COLO829 (cell line): Measurements from ENCODE around the gene PPP2R5A.
"Not testable (repeated sequence)": the region's sequence is repeated elsewhere in the genome, so short reads cannot be mapped to it uniquely, and the experiment has no call there.

Experiments used
- DNase-seq: peaks from one replicate; pipeline ENCODE4 v3.0.0; 2012; ENCODE audit warnings: low spot score

PPP2R5A gene

DNA sequence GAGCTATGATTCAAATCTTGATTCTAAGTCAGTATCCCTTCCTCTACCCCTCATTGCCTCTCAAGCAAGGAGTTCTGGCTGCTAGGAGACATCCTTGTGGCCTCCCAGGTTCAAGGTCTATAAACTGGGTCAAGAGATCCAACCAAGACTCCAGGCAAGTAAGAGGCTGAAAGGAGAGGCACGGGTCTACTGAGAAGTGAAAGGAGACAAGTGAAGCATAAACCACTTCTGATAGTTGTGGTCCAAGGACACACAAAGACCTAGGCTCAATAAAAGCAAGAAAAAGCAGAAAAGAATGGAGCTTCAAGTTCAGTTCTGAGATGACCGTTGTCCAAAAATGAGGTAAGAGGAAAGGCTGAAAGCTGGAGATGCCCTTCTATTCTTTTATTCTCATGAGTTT lies 17.8 kb upstream of the PPP2R5A start:
- no peak for DNase-seq

DNA sequence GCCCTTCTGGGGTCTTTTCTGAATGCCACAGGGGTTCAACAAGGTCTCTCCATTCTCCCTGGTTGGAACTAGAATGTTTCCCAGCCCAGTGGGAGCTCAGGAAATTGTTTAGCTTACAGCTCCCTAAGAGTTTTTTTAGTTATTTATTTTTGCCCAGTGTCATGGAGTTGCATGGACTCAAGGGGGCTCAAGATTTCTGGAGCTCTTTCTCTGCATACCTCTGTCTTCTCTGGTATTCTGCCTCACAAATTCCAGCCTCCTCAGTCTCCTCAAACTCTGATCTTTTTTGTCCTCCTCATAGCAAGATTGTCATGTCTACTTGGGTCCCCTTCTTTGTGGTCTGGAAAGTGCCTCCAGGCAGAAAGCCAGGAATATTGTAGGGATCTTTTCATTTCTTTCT lies 15.9 kb upstream of the PPP2R5A start:
- no peak for DNase-seq

DNA sequence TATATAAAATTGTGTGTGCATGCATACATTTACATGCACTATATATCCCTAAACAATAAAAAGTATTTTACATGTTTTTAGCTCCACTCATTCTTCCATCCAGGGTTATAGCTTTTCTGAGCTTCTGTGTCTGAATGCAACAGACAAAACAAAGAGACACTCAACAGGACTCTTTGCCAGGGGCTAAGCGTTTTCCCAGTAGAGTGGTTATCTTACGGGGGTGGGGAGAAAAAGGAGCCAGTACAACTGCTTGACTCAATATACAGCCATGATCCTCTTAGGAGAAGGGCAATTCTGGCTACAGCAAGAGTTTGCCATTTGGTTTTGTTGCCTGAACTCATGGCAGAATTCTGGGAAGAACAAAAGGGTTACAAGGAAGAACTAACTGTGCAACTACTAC lies 14.6 kb upstream of the PPP2R5A start:
- DNase-seq: no peak

DNA sequence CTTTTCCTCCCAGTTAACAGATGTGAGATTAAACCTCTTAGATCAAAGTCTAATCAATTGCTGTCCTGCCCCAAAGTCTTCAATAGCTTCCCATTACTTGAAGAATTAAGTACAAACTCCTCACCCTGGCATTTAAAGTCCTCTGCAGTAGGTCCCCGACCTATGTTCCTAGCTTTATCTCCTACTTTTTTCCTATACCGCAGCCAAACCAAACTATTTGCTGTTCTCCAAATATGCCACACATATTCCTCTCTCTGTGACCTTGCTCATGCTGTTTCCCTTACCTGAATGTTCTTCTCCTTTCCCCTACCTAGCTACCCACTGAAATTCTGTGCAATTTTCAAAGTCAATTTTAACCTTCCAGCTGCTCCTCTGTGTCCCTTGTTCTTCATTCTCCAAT lies 14.0 kb upstream of the PPP2R5A start:
- DNase-seq: no peak

DNA sequence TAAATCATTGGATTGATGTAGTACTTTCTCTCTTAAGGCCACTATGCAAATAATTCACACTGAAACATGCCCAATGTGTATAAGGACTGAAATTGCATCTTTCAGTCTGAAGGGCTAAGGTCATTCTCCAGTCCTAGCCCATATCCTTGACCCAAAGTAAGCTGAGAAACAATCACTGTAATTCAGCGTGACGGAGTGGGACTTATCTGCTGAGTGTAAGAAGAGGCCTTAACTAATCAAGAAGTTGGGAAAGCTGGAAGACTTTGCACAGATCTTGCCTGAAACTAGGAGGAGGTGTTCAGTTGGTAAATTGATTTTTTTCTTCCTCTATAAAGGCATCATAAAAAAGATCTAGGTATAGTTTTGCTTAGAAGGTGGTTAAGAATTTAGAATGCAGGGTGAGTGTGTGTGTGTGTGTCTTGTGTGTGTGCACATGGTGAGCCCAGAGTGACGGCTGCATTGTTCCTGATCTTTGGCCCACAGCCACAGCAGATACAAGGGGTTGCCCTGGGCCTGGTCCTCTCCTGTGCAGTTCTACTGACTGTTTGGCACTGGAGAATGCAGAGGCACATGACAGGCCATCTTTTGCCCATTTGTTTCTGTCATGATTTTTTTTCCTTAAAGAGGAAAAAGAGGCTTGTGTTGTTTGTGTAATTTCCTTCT lies 13.3 kb upstream of the PPP2R5A start:
- no peak for DNase-seq

DNA sequence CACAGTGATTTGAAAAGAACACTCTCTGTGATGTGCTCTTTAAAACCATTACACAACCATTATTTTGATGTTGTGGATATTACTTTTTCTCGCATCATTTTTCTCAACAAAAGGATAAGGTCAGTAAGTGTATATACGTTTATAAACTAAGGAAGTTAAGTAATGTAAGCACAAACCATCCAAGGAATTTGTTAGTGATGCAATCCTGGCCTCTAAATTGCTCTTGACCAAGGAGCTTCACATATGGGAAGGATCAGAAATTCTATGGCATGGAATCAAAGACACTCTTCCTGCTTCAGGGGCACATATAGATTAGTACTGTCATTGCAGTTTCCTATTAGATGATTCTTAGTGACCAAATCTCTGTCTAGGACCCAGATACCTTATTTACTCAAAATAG lies 3.6 kb upstream of the PPP2R5A start:
- no peak for DNase-seq

DNA sequence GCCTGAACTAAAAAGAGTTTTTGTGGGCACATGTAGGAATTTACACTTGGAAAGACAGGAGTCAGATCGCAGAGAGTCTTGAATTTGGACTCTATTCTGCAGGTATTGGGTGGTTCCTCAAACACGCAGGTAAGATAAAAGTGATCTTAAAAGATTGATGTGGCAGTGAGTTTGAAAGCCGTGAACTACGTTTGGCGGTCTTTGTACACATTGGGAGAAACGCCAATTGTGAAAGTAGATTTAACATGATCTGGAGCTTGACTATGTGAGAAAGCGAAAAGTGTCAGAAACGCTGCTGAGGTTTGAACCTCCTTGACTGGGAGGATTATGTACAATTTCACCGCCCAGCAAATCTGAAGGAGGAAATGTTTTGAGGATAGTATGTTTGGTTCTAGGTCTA lies 1.5 kb upstream of the PPP2R5A start:
- DNase-seq: no peak

DNA sequence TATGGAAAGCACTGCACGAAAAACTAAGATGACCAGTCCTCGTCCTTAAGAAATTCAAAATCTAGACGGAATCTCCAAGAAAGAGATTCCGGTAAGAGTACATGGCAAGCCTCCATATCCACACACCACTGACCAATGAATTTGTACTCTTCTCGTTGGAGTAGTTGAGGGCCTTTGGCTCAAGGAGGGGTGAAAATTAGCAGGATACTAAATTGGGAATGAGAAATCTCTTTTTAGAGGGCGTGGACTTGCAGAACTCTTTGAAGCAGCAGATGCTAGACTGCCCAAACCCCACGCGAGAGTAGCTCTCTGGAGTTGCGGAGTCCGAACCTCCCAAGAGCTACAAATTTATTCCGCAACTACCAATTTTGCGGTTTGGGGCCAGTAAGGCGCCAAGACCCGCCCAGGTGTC lies 872 bp upstream of the PPP2R5A start:
- no peak for DNase-seq

DNA sequence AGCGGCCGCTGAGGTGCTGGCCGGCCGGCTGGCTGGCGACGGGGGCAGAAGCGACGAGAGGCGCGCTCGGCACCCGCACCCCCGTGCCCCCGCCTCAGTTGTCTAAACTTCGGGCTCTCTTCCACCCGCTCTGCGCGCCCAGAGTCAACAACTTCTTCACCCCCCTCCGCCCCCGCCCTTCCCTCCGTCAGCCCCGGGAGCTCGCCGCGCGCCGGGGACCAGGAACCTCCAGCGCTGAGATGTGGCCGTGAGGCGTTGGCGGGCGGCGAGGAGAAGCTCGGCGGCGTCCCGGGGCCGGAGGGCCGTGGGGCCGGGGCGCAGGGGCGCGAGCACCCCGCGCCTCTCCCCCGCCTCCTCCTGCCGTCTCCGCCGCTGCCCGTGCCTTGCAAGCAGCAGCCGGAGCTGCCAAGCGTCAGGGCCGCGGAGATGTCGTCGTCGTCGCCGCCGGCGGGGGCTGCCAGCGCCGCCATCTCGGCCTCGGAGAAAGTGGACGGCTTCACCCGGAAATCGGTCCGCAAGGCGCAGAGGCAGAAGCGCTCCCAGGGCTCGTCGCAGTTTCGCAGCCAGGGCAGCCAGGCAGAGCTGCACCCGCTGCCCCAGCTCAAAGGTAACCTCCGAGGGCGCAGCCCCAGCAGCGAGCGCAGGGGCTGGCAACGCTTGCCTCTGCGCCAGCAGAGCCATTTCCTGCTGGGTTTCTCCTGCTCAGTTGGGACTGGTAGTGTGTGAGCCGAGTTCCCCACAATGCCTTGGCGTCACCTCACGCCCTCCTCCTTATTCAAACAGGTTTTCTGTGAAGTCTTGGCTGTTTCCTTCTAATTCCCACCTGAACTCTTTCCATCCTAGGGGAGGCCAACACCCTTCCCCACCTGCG lies 710 bp downstream of the PPP2R5A start:
- no peak for DNase-seq

DNA sequence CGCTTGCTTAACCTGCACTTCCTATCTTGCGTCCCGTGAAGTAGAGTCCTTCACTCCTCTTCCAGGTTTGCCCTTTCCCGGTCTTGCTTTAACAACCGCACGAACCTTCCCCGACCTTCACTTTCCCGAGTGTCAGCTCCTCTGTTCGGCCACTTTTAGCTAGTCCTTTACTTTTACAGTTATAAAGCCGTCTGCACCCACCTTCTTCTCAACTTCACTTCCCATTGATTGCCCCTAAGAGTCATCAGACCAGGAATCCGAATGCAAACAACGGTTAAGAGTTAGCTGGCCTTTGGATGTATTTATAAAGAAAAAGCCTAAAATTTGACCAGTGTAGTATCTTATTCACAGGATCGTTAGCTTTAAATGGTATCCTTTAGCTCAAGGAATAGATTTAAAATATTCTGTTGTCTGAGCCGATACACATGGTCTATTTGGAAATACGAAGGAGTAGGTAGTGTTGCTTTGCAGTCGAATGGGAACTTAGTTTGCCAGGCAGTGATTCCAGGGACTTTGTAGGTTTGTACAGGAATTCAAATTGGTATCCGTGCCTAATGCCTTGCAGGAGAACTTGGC lies 1.4 kb downstream of the PPP2R5A start:
- DNase-seq: no peak

DNA sequence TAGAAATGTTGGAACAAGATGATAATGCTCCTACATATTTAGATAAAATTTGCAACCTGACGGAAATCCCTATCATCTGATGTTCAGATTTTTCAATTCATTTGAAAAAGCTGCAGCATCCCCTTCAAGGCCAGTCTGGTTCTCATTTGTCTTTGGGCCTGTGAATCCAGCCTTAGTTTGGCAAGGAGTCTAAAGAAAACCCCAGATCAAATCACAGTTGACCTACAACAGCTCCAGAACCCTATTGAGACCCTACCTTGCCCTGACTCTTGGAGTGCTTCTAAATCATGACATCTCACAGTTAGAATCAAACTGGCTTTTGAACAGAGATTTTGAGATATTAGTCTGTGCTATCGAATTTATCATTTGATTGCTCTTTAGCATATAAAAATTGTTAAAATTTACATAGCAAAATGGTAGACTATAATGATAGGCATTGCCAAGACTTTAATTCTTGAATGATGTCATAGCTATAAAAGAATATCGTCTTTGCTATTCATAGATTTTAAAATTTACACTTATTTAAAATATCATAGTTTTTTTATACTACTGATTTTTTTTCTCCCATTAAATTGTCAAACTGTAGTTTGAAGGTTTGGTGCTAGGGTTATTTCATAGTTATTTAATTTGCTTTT lies 2.2 kb downstream of the PPP2R5A start:
- no peak for DNase-seq

DNA sequence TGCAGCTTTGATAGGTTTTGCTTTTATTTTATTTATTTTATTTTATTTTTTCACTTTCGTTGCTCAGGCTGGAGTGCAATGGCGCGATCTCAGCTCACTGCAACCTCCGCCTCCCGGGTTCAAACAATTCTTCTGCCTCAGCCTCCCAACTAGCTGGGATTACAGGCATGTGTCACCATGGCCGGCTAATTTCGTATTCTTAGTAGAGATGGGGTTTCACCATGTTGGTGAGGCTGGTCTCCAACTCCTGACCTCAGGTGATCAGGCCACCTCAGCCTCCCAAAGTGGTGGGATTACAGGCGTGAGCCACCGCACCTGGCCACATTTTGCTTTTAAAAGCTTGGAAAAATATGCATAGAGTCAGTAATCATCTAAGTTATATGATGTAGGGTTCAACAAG lies 2.8 kb downstream of the PPP2R5A start:
- not testable (repeated sequence) for DNase-seq

DNA sequence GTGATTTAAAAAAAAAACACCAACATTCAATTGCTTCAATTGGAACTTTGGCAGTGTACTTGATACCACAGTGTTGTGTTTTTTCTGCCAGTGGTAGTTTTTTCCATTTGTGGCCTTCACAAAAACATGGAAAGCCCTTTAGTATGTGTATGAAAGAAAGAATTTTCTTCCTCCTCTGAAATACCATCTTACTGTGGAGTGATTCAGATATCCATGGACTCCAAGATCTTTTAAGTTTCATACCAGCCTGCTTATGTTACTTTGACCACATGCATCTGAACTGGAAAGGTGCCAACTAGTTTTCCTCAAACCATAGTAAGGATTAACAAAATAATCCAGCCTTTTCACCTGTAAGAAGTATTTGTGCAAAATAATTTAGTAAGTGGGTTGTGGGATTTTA lies 3.4 kb downstream of the PPP2R5A start:
- no peak for DNase-seq

DNA sequence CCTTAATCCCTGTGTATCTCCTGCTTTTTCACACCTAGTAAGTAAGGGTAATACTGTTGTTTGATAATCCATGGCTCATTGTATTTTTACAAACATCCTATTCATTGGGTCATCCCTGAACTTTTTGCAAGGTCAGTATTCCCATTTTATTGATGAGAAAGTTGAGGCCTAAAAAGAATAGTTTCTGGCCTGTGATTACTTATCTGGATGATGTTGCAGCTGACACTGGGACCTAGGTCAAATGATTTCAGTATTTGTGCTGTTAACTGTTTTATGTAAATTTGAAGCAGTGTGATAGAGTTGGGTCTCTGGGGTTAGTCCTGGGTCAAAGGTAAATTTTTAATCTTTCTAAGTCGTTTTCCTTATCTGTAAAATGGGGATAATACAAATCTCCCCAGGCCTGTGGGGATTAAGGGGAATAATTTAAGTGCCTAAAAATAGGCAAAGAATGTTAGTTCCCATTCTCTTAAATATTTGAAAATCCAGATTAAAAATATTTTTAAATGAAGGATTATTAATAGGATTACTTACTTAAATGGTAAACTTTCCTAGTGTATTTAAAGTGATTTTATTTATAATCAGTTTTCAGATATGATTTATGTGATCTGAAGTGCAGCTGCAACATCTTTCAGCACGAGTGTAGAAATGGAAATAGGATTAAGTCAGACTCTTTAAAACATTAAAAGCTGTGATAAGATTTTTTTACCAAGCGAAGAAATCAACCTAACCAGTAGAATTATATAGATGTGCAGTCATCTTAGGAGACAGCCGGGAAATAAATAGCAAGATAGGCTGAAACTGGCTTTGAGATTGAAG lies 4.3 kb downstream of the PPP2R5A start:
- no peak for DNase-seq

DNA sequence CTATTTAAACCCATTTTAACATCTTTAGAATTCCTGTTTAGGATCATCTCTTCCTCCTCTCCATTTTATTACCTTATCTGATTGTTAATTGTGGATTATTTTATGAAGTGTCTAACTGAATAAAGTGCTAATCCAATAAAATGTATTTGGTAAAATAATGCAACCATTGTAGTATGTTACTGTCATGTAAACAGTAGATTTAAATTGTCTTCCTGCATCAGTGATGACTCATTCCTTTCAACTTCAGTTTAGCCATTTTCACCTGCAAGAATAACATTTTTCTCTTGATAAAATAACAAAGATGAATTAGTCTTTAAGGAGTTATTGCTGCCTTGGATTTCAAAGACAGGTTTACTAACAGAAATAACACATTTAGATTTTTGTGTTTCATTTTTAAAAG lies 5.4 kb downstream of the PPP2R5A start:
- no peak for DNase-seq

DNA sequence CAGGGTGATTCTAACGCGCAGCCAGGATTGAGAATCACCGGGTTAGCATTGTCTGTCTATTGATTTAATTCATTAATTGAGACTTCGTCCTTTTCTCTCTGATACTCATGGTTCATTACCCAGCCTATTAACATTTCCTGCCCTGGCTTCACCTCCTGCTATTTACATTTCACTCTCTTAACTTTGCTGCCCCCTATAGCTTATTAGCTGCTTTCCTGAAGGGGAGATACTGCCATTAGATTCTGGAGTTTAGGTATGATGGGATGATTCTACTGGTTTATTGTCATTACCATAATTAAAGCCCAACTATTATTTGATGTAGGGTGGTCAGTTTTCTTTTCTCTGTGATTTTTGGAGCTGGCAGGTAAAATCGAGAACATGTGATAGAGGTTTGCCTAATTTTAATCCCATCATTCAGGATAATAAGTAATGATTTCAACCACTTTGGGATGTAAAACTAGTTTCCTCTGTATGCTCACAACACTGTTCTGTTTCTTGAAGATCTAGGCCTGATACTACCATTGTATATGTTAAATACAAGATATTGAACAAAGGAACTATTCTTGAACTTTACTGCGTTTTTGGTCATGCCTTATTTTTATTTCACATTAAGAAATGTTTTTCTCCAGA lies 6.4 kb downstream of the PPP2R5A start:
- peak; percentile 60 for DNase-seq

DNA sequence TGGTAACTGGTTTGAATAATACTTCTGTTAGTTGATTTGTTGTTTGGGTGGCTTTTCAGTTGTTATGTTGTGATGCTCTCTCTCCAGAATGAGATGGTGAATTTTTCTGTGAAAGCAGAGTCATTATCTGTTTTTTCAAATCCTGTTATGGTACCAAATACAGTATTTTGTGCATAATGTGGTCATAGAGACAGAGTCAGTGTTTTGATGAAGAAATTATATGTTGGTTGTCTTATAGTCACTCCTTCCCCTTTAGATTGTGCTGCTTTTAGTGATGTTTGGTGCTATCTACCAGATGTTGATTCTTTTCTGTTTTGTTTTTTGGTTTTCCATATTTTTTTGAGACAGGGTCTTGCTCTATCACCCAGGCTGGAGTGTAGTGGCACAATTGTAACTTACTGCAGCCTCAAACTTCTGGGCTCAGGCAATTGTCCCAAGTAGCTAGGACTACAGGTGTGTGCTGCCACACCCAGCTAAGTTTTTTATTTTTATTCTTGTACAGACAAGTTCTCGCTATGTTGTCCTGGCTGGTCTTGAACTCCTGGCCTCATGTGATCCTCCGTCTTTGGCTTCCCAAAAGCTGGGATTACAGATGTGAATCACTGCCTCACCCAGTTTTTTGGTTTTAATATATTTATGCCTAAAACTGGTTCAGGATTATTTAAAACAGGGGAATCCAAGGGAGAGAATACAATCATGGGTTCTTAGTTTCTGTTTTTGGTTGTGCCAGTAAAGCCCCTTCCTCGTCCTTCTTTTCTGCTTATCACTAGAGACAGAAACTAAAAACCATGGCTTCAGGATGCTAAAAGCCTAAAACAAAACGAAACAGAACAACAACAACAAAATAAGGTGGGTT lies 7.3 kb downstream of the PPP2R5A start:
- DNase-seq: no peak

DNA sequence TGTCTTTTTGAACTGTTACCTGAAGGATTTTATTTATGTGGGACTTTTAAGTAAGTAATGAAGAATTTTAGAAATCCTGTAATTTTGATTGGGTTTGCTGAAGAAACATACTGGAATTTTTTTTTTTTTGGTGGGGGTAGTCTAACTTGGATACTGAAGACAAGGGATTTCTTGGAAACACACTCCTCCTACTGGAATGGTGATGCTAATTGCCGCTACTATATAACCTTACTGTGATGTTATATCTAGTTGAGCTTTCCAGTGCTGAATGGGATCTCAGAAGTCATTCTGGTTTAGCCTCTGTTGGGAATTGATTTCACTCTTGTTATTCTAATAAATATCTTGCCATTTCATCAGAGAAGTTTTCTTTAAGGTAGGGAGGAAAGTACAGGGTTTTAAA lies 8.4 kb downstream of the PPP2R5A start:
- DNase-seq: peak; percentile 68

DNA sequence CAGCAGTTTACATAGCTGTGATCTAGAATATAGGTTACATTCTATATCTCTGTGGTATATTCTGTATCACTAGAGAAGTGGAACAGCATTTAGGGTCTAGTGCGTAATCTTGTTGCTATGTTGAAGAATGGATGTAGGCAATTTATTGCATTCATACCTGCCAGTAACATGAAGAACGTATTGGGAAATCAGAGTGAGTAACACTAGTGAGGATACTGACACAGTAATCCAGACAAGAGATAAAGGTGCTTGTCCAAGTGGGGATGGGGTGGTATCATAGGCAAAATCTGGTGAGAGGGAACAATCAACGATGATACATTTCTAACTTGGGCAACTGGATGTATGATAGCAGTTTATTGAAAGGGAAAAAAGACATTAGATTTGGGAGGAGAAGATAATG lies 9.8 kb downstream of the PPP2R5A start:
- no peak for DNase-seq

DNA sequence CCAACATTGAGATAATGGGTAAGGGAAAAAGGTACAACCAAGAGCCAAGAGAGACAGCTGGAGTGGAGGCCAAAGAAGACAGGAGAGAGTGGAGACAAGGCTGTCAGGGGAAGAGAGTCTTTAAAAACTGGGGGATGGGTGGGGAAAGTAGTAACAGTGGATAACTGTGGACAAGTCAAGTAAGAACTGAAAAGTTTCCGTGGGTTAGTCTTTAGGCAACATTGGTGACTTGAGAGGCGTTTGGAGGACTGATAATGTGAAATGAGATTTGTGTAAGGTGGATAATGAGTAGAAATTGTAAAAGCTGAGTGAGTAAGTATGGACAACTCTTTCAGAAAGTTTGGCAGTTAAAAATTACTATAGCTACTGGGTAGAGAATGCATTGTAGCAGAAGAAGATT lies 10.4 kb downstream of the PPP2R5A start:
- DNase-seq: no peak

DNA sequence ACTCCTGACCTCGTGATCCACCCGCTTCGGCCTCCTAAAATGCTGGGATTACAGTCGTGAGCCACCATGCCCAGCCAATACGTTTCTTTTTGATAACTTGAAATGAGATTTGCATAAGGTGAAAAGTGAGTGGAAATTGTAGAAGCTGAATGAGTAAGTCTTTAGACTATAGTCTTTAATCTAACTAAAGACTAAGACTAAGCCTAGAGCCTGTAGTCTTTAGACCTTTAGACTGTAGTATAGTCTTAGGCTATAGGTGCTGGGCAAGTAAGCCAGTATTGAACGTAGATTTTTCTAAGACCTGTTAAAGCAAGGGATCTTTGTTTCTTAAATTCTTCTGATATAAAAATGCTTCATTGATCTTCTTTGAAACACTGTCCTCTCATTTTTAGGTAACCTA lies 12.1 kb downstream of the PPP2R5A start:
- DNase-seq: no peak
